Measurements from ENCODE around the gene TMEM74B. TPM values are rescaled to one million over a fixed set of nuclear protein-coding genes. Genes with fewer than 3 reads are reported as not detected.

Gene TMEM74B
- total RNA-seq, 1 donor from 2014 or later = not detected

DNA sequence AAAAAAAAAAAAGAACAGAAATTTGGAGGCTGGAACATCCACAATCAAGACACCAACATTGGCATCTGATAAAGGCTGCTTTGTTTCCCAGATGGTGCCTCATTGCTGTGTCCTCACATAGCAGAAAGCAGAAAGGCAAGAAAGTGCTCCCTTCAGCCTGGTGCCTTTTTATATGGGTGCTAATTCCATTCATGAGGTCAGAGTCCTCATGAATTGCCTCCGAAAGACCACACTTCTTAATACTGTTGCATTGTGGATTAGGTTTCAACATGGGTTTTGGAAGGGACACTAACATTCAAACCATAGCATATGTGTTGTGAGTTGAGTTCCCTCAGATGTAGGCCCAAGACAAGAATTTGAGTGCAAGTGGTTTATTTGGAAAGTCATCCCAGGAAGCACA lies 10.4 kb upstream of the TMEM74B start:
- Histone ChIP-seq H3K4me3 (no peak overlapping the region), H3K27me3 (no peaks in the 10 kb centered on the region), H3K4me1 (no peaks in the 10 kb centered on the region), H3K36me3 (no peaks in the 10 kb centered on the region), H3K27ac (no peak overlapping the region), H3K9me3 (no peaks in the 10 kb centered on the region)
- no peak for DNase-seq (ENCODE audit: low spot score in 2 of 2)
- TF ChIP-seq, protein P1, sequence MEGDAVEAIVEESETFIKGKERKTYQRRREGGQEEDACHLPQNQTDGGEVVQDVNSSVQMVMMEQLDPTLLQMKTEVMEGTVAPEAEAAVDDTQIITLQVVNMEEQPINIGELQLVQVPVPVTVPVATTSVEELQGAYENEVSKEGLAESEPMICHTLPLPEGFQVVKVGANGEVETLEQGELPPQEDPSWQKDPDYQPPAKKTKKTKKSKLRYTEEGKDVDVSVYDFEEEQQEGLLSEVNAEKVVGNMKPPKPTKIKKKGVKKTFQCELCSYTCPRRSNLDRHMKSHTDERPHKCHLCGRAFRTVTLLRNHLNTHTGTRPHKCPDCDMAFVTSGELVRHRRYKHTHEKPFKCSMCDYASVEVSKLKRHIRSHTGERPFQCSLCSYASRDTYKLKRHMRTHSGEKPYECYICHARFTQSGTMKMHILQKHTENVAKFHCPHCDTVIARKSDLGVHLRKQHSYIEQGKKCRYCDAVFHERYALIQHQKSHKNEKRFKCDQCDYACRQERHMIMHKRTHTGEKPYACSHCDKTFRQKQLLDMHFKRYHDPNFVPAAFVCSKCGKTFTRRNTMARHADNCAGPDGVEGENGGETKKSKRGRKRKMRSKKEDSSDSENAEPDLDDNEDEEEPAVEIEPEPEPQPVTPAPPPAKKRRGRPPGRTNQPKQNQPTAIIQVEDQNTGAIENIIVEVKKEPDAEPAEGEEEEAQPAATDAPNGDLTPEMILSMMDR (IDR thresholded peaks at IDR 0.05) = no peak
- intact Hi-C loops (cut with DNase I) = no loop called here

DNA sequence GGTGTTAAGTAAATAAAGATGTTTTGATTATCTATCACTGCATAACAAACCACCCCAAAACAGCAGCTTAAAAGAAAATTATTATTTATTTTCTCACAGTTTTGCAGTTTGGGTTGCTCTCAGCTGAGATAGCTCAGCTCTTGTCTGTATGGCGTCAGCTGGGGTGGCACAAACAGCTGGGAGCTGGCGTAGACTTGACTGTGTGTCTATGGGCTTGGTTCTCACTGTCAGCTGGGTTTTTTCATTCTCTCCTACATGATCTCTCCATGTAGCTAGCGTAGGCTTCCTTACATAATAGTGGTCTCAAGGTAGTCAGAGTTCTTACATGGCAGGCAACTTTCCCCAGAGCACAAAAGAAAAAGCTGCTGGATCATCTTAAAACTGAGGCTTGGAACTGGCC lies 6.5 kb upstream of the TMEM74B start:
- Histone ChIP-seq H3K36me3 (no peaks in the 10 kb centered on the region), H3K27me3 (no peaks in the 10 kb centered on the region), H3K9me3 (no peaks in the 10 kb centered on the region), H3K4me1 (no peaks in the 10 kb centered on the region), H3K4me3 (no peak overlapping the region), H3K27ac (no peak overlapping the region)
- intact Hi-C loops (cut with DNase I) = no loop called here
- TF ChIP-seq, protein P1 (IDR thresholded peaks at IDR 0.05) = no peak
- no peak for DNase-seq (ENCODE audit: low spot score in 2 of 2)

DNA sequence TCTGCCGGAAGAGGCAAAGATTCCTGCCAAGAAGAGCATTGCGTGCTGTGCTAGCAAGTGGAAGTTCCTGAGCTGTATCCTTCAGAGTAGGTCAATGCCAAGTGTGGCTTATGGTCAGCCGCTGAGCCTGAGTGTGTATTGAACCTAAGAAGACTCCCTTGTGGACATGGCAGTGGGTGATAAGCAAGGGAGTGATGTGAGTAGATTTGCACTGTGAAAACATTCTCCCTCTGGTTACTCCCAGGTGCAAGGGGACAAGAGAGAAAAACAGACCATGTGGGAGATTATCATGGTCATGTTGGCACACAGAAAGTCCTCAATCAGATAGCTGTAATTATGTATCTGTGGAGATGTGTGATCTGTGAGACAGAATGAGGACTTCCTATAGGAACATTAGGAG lies 6.1 kb upstream of the TMEM74B start:
- TF ChIP-seq, protein P1 (IDR thresholded peaks at IDR 0.05) = no peak
- no peak for DNase-seq (ENCODE audit: low spot score in 2 of 2)
- intact Hi-C loops (cut with DNase I) = no loop called here
- H3K4me3 ChIP-seq = no peak overlapping the region
- no peaks in the 10 kb centered on the region for H3K9me3 ChIP-seq
- H3K27ac ChIP-seq = no peak overlapping the region
- H3K27me3 ChIP-seq = no peaks in the 10 kb centered on the region
- H3K36me3 ChIP-seq = no peaks in the 10 kb centered on the region
- no peaks in the 10 kb centered on the region for H3K4me1 ChIP-seq

DNA sequence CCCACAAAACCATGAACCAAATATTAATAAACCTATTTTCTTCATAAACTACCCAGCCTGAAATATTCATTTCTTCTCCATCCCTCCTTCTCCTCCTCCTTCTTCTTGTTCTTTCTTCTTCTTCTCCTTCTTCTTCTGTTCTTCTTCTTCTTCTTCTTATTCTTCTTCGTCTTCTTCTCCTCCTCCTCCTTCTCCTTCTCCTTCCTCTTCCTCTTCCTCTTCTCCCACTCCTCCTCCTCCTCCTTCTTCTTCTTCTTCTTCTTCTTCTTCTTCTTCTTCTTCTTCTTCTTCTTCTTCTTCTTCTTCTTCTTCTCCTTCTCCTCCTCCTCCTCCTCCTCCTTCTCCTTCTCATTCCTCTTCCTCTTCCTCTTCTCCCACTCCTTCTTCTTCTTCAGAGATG lies 5.0 kb upstream of the TMEM74B start:
- Histone ChIP-seq H3K9me3 (no peaks in the 10 kb centered on the region), H3K4me3 (no peak overlapping the region), H3K36me3 (no peaks in the 10 kb centered on the region), H3K27me3 (peaks cover 3% of the 10 kb centered on the region), H3K4me1 (peaks cover 2 to 3% of the 10 kb centered on the region in 2 donors), H3K27ac (no peak overlapping the region)
- TF ChIP-seq, protein P1 (IDR thresholded peaks at IDR 0.05) = no peak
- no peak for DNase-seq (ENCODE audit: low spot score in 2 of 2)
- intact Hi-C loops (cut with DNase I) = no loop called here

DNA sequence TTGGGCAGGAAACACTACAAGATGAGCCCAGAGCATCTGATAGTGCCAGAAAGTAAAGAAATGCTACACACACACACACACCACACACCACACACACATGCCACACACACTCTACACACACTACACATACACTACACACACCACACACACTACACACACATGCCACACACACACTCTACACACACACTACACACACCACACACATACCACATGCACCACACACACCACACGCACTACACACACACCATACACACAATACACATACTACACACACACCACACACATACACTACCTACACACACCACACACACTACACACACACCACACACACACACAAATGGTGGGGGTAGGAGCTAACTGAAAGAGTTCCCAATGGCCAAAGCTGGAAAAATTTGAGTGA lies 3.6 kb upstream of the TMEM74B start:
- H3K4me1 ChIP-seq = peaks cover 4% of the 10 kb centered on the region in 2 donors
- TF ChIP-seq, protein P1 (IDR thresholded peaks at IDR 0.05) = no peak
- intact Hi-C loops (cut with DNase I) = no loop called here

DNA sequence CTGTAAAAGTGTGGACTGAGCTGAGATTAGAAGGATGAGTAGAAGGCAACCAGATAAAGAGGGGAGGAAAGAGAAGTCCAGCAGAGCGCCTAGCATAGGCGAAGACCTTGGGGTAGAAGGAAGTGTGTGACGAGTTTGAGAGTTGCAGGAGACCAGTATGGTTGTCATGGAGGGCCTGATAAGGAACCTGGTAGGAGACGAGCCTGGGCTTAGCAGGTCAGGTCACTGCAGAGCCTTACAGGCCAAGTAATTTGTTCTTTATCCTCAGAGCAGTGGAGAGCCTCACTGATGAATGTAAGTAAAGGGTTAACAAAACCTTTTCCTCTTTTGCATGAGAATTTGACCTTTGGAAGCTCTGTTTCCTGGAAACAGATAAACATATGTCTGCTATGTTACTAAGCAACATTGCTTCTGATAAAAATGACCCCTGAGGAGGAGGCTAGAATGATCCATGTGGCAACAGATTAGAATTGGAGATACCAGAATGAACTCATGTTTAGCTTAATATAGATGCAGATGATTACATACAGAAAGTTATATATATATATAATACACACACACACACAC lies 2.9 kb upstream of the TMEM74B start:
- Histone ChIP-seq H3K27me3 (peaks cover 7% of the 10 kb centered on the region), H3K4me1 (peaks cover 4% of the 10 kb centered on the region in 2 donors), H3K4me3 (no peak overlapping the region), H3K9me3 (no peaks in the 10 kb centered on the region), H3K27ac (no peak overlapping the region), H3K36me3 (no peaks in the 10 kb centered on the region)
- intact Hi-C loops (cut with DNase I) = no loop called here
- TF ChIP-seq, protein P1 (IDR thresholded peaks at IDR 0.05) = no peak
- DNase-seq (ENCODE audit: low spot score in 2 of 2) = no peak

More for the DNA sequence above, 3.6 kb upstream of the TMEM74B start:
- no peaks in the 10 kb centered on the region for H3K36me3 ChIP-seq
- no peak overlapping the region for H3K4me3 ChIP-seq
- no peak for DNase-seq (ENCODE audit: low spot score in 2 of 2)
- H3K9me3 ChIP-seq = no peaks in the 10 kb centered on the region
- no peak overlapping the region for H3K27ac ChIP-seq
- H3K27me3 ChIP-seq = peaks cover 7% of the 10 kb centered on the region
